Measurements from ENCODE around the gene CD58.
A peak's percentile ranks its signal among the peaks of the same experiment; 100 is the strongest.
"Not testable (repeated sequence)": the region's sequence is repeated elsewhere in the genome, so short reads cannot be mapped to it uniquely, and the experiment has no call there.

The CD58 gene

DNA sequence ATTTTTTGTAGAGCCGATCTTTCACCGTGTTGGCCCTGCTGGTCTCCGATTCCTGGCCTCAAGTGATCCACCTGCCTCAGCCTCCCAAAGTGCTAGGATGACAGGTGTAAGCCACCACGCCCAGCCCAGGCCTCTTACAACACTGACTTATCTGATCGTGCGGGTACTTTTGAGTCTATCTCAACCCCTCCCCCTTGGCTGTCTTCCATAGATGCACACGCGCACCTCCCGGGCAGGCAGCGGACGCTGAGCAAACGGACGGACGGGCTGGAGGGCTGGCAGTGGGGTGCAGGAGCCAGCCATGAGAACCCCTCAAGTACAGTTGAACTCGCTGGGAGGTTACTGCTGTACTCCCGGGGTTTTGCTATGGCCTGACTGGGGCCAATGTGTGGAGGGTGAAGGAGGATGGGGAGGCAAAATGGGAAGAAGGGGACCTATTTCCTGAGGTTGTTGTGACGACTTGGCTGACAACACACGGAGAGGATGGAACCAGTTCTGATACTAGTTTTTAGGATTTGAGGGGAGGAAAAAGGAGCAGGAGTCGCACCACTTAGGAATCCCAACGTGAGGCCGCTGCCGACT lies 959 bp downstream of the CD58 start:
- DNase-seq = no peak

DNA sequence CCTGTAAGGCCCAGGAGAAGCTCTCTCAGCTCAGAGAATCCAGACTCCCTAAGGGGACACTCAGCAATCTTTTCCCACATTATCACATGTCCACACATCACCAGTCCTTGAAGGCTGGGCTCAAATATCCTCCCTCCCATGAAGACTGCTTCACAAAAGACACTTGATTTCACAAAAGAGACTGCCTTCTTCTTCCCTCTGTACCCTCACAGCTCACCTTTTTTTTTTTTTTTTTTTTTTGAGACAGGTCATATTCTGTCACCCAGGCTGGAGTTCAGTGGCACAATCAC lies 1.5 kb downstream of the CD58 start:
- DNase-seq = no peak

GRCh38 chr1:116568662-116569380 lies 2.0 kb downstream of the CD58 start:
- DNase-seq = no peak

- peak; percentile 41 for DNase-seq
These were observed 2.8 kb downstream of the CD58 start for GRCh38 chr1:116567790-116568661.

DNA sequence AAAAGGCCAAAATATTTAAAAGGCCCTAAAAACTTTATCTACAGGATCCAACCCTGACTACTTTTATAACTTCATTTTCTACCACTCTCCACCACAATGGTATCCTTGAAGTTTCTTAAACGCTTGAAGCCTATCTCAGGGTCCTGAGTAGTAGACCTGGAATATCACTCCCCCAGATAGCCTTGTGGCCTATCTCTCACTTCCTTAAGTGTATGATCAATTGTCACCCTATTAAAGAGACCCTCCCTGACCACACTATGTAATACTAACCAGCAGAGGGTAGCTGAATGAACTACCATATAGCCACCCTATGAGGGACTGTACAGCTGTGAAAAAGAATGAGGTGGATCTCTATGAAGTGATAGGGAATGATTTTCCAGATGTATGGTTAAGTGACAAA lies 5.6 kb downstream of the CD58 start:
- no peak for DNase-seq

DNA sequence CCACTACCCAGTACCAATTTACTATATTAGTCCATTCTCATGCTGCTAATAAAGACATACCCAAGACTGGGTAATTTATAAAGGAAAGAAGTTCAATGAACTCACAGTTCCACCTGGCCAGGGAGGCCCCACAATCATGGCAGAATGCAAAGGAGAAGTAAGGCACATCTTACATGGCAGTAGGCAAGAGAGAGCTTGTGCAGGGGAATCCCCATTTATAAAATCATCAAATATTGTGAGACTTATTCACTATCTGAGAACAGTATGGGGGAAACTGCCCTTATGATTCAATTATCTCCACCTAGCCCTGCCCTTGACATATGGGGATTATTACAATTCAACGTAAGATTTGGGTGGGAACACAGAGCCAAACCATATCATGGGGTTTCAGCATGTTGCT lies 6.4 kb downstream of the CD58 start:
- DNase-seq = no peak

- DNase-seq = not testable (repeated sequence)
These were observed 8.4 kb downstream of the CD58 start for GRCh38 chr1:116562465-116562864.

GRCh38 chr1:116561563-116561962 lies 9.3 kb downstream of the CD58 start:
- no peak for DNase-seq

GRCh38 chr1:116560704-116561490 lies 9.9 kb downstream of the CD58 start:
- DNase-seq = no peak

DNA sequence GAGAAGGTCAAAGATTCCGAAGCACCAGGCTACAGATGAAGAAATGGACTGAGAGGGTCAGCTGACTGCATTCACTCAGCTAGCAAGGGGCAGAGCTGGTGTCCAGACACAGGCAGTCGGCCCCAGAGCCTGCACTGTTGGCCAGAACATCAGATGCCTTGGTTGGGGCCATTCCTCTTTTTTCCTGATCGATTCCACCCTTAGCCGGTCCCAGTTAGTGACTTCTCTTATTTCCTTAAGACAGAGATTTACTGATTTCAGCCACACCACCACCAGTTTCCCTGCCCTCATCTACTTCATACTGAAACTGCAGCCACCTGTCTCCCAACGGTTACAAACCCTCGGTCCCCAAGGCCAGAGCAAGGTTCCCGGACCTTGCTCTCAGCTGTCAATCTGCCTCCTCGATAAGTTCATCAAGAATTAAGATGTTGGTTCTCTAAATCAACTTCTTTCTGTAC lies 11.5 kb downstream of the CD58 start:
- DNase-seq = no peak

DNA sequence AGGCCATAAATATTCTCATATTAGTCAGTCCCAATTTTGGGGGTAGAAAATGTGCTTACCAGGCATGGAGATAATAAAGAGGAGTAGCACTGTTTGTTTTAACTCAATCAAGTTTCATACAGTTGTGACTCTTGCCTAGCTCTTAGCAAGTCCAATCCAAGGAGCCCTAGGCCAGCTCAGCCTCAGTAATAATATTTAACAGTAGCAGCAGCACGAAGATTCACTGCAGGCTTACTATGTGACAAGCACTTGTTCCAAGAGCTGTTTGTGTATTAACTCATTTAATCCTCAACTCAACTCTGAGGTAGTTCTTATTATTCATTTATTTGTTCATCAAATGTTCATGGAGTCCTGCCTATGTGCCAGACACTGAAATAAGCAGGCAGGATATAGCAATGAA lies 12.3 kb downstream of the CD58 start:
- no peak for DNase-seq

DNA sequence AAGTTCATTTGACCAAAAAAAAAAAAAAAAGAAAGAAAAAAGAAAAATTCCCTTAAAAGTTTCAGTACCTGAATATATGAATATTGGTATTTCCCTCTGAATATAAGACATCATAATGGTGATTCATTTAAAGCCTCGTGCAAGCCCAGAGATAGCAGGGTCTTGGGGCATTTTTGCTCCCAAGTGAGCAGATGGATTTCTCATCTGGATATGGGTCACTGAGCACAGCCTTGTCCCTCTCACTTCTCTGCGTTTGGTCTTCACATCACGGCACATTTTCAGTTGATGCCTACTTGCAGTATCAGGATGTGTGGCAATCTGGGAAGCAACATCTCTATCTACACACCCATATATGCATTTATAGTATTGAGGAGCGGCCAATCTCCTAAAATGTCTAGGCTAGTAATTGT lies 12.7 kb downstream of the CD58 start:
- DNase-seq = no peak

DNA sequence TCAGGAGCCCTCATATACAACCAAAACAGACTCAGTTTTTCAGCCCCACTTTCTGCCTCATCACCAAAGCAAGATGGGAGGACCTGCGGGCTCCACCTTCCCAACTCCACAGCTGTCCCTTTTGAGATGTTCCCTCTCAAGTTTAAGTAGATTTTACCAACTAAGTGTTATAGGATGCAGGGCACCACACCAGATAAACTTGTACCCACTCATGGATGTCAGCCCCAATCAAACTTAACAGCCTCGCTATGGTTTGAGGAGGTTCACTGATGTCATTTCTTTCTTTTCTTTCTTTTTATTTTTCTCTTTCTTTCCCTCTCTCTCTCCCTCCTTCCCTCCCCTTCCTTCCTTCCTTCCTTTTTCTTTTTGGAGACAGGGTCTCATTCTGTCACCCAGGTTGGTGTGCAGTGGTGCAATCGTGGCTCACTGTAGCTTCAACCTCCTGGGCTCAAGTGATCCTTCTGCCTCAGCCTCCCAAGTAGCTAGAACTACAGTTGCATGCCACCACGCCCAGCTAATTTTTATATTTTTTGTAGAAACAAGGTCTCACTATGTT lies 13.4 kb downstream of the CD58 start:
- no peak for DNase-seq

- DNase-seq = peak; percentile 44
These were observed 14.4 kb downstream of the CD58 start for GRCh38 chr1:116556289-116557006.

GRCh38 chr1:116554924-116555323 lies 15.9 kb downstream of the CD58 start:
- DNase-seq = no peak

DNA sequence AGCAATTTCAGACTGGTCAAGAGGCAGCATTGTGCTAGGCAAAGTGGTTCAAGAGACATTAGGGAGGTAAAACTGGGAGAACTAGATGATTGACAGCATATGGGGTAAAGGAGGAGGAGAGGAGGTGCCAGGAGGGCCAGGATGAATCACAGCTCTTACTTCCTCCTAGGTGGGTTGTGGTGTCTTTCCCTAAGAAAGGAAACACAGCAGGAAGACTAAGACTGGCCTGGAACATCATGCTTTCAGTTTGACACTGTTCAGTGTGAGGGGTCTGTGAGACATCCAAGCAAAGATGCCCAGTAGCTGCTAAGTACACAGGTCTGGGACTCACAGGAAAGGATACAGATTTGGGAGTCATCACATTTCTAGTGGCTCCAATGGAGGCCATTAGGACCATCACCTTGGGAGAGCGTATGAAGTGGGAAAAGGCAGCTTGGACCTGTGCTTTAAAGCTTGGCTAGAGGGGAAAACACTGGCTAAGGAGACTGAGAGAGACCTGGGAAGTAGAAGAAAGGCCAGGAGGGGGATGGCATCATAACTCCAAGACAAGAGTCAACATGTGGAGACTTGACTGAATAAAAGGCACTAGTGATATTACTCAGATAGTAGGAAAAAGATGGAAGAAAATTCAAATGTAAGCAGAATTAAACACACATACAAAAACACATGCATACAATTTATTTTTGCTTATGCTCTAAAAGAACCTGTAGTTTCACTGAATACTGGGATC lies 17.3 kb downstream of the CD58 start:
- DNase-seq = no peak

GRCh38 chr1:116546354-116546977 lies 24.4 kb downstream of the CD58 start:
- no peak for DNase-seq

GRCh38 chr1:116545359-116545705 lies 25.5 kb downstream of the CD58 start:
- DNase-seq = no peak

GRCh38 chr1:116544588-116545358 lies 26.1 kb downstream of the CD58 start:
- DNase-seq = no peak

- no peak for DNase-seq
These were observed 30.7 kb downstream of the CD58 start for GRCh38 chr1:116540088-116540487.
